Ovary (tissue), 3 donors: ENCODE measurements around the gene PBXIP1.

Source experiments
- CTCF ChIP-seq, 3 donors: fragments of 450-650 bp in 2 of 3; fragments of 200-600 bp in 1 of 3; IDR thresholded peaks; one replicate each; pipeline versions ENCODE4 v1.5.1 to v1.8.0; 2016 to 2022; ENCODE audit warnings: antibody characterized with exemption in 3 of 3, mild to moderate bottlenecking in 1 of 3
- EP300 ChIP-seq: sonication (generic); formaldehyde crosslinking; IDR thresholded peaks from one replicate; pipeline ENCODE4 v1.6.1; 2017; ENCODE audit warnings: antibody characterized with exemption
- POLR2A ChIP-seq: fragments of 450-650 bp; IDR thresholded peaks from one replicate; pipeline ENCODE4 v1.6.1; 2017; ENCODE audit warnings: antibody characterized with exemption, mild to moderate bottlenecking, moderate library complexity
- donor health status: DM: no; HTN: no; CAD: no.

- TF ChIP-seq CTCF (IDR thresholded peaks at IDR 0.05) = no peak
- TF ChIP-seq POLR2A = no peak
- TF ChIP-seq EP300 = no peak
Observed at GRCh38 chr1:154972517-154973343, 16.8 kb upstream of the PBXIP1 start.
